GM23338 (cell line): Measurements from ENCODE around the gene VMAC. TPM values are rescaled to one million over a fixed set of nuclear protein-coding genes. Genes with fewer than 3 reads are reported as not detected.

Experiments
- ATAC-seq: fragments of 200-7000 bp; cut with Tn5 transposase; 3 replicates; pipeline ENCODE4 v1.9.1; 2020
- DNase-seq: peaks from one replicate; pipeline ENCODE4 v3.0.0-alpha.2; 2015; ENCODE audit warnings: low spot score
- H2AFZ ChIP-seq: fragments of 200-600 bp; sonication (generic); 2 replicates; pipeline ENCODE4 v1.8.0; 2016; ENCODE audit warnings: antibody characterized with exemption, mild to moderate bottlenecking, moderate library complexity
- H3F3A ChIP-seq: fragments of 200-600 bp; sonication (generic); replicated peaks from 2 replicates; pipeline ENCODE4 v1.8.0; 2017; ENCODE audit warnings: antibody characterized with exemption, mixed run types, low read depth
- H3K27ac ChIP-seq: fragments of 200-600 bp; sonication (generic); 2 replicates; pipeline ENCODE4 v1.6.1; 2016; ENCODE audit warnings: low read depth
- H3K27me3 ChIP-seq: fragments of 200-600 bp; sonication (generic); 2 replicates; pipeline ENCODE4 v1.8.0; 2016; ENCODE audit warnings: mild to moderate bottlenecking, mixed run types, moderate library complexity; ENCODE audit not compliant: insufficient read depth
- H3K36me3 ChIP-seq: fragments of 200-600 bp; sonication (generic); 2 replicates; pipeline ENCODE4 v1.8.0; 2016; ENCODE audit warnings: mild to moderate bottlenecking; ENCODE audit not compliant: insufficient read depth
- H3K4me1 ChIP-seq: fragments of 200-600 bp; sonication (generic); 2 replicates; pipeline ENCODE4 v1.8.0; 2016; ENCODE audit warnings: mild to moderate bottlenecking, moderate library complexity; ENCODE audit not compliant: insufficient read depth
- H3K4me2 ChIP-seq: fragments of 200-600 bp; sonication (generic); 2 replicates; pipeline ENCODE4 v1.7.1; 2017; ENCODE audit warnings: mixed run types
- H3K4me3 ChIP-seq: fragments of 200-600 bp; sonication (generic); 2 replicates; pipeline ENCODE4 v1.6.1; 2016; ENCODE audit warnings: mixed run types
- H3K79me2 ChIP-seq: fragments of 200-600 bp; sonication (generic); replicated peaks from 2 replicates; pipeline ENCODE4 v1.8.0; 2017; ENCODE audit warnings: mild to moderate bottlenecking; ENCODE audit not compliant: insufficient read depth
- H3K9me2 ChIP-seq: fragments of 200-600 bp; sonication (generic); 2 replicates; pipeline ENCODE4 v1.8.0; 2017; ENCODE audit not compliant: insufficient read depth
- H4K20me1 ChIP-seq: fragments of 200-600 bp; sonication (generic); replicated peaks from 2 replicates; pipeline ENCODE4 v1.8.0; 2017; ENCODE audit warnings: mild to moderate bottlenecking; ENCODE audit not compliant: insufficient read depth
- H3K27ac Mint-ChIP-seq: 2 replicates; pipeline ENCODE4 v1.8.0; 2020; ENCODE audit warnings: inconsistent platforms, mild to moderate bottlenecking, moderate library complexity, mixed read lengths
- H3K27me3 Mint-ChIP-seq: 3 replicates; pipeline ENCODE4 v1.8.0; 2022; ENCODE audit warnings: low read depth, mild to moderate bottlenecking, moderate library complexity, mixed read lengths, inconsistent platforms; ENCODE audit not compliant: insufficient read depth, poor library complexity
- H3K36me3 Mint-ChIP-seq: 3 replicates; pipeline ENCODE4 v1.8.0; 2021; ENCODE audit warnings: low read depth, mild to moderate bottlenecking, inconsistent platforms, moderate library complexity, mixed read lengths
- H3K4me1 Mint-ChIP-seq: 3 replicates; pipeline ENCODE4 v1.8.0; 2020; ENCODE audit warnings: mild to moderate bottlenecking, inconsistent platforms, mixed read lengths
- H3K4me3 Mint-ChIP-seq: 3 replicates; pipeline ENCODE4 v1.8.0; 2021; ENCODE audit warnings: moderate library complexity, mild to moderate bottlenecking, inconsistent platforms, mixed read lengths
- H3K9me3 Mint-ChIP-seq: 3 replicates; pipeline ENCODE4 v1.8.0; 2020; ENCODE audit warnings: moderate library complexity, mild to moderate bottlenecking, inconsistent platforms, mixed read lengths
- CREB1 ChIP-seq: fragments of 250-450 bp; sonication (Bioruptor Pico); IDR thresholded peaks from 2 replicates; pipeline ENCODE4 v1.5.0; 2020; ENCODE audit warnings: low read depth, mild to moderate bottlenecking, moderate library complexity
- EZH2 ChIP-seq: fragments of 200-600 bp; sonication (generic); IDR thresholded peaks from one replicate; pipeline ENCODE4 v1.8.0; 2017; ENCODE audit warnings: antibody characterized with exemption, mild to moderate bottlenecking, low read depth; ENCODE audit not compliant: unreplicated experiment
- EZH2phosphoT487 ChIP-seq: fragments of 200-600 bp; sonication (generic); IDR thresholded peaks from one replicate; pipeline ENCODE4 v1.8.1; 2018; ENCODE audit warnings: antibody characterized with exemption; ENCODE audit not compliant: unreplicated experiment
- JUNB ChIP-seq: IDR thresholded peaks from one replicate; pipeline ENCODE4 v1.6.1; 2016; ENCODE audit warnings: antibody characterized with exemption; ENCODE audit not compliant: unreplicated experiment
- NANOG ChIP-seq: IDR thresholded peaks from 2 replicates; pipeline ENCODE4 v1.6.1; 2016; ENCODE audit warnings: antibody characterized with exemption, borderline replicate concordance
- POLR2AphosphoS5 ChIP-seq: IDR thresholded peaks from 2 replicates; pipeline ENCODE4 v1.6.1; 2016; ENCODE audit warnings: antibody characterized with exemption, low read depth
- STAT1 ChIP-seq: IDR thresholded peaks from one replicate; pipeline ENCODE4 v1.6.1; 2016; ENCODE audit warnings: antibody characterized with exemption; ENCODE audit not compliant: unreplicated experiment
- ZNF114 ChIP-seq: fragments of 250-450 bp; sonication (Bioruptor Pico); IDR thresholded peaks from 2 replicates; pipeline ENCODE4 v1.5.0; 2020; ENCODE audit warnings: mild to moderate bottlenecking, moderate library complexity
- ZNF331 ChIP-seq: fragments of 250-450 bp; sonication (Bioruptor Pico); IDR thresholded peaks from 2 replicates; pipeline ENCODE4 v1.5.0; 2020; ENCODE audit warnings: low read depth, mild to moderate bottlenecking, moderate library complexity
- polyA plus RNA-seq: library from polyadenylated mRNA; unstranded; fragments of >200 nt; fragmentation: Nextera tagmentation; extraction: Ambion mirVana; gene quantifications from 2 replicates; pipeline ENCODE4 v1.2.1, GENCODE V29; 2016
- total RNA-seq: library from RNA; depleted of rRNA; stranded (reverse); fragments of >200 nt; shearing (Covaris generic); gene quantifications from 2 replicates; pipeline ENCODE4 v1.2.3, GENCODE V29; 2014
- TF ChIP-seq, protein P1 (sequence below), 2 experiments: fragments of 200-600 bp in 1 of 2; sonication (generic) in 1 of 2; conservative IDR thresholded peaks; 2 replicates each; pipeline versions ENCODE4 v1.5.1 to v1.6.1; 2016 to 2017; ENCODE audit warnings: antibody characterized with exemption in 2 of 2, low read depth in 2 of 2, mild to moderate bottlenecking in 2 of 2, moderate library complexity in 1 of 2
- TF ChIP-seq, protein P2 (sequence below): IDR thresholded peaks from 2 replicates; pipeline ENCODE4 v1.6.1; 2016; ENCODE audit warnings: antibody characterized with exemption
- TF ChIP-seq, protein P3 (sequence below): fragments of 250-450 bp; sonication (Bioruptor Pico); IDR thresholded peaks from 2 replicates; pipeline ENCODE4 v1.5.0; 2020; ENCODE audit warnings: mild to moderate bottlenecking, moderate library complexity
- TF ChIP-seq, protein P4 (sequence below): IDR thresholded peaks from one replicate; pipeline ENCODE4 v1.6.1; 2018; ENCODE audit warnings: antibody characterized with exemption; ENCODE audit not compliant: unreplicated experiment

The VMAC gene
- total and polyA plus RNA-seq, 2 experiments from 2014 or later, result 0.79 to 3.7 TPM

DNA sequence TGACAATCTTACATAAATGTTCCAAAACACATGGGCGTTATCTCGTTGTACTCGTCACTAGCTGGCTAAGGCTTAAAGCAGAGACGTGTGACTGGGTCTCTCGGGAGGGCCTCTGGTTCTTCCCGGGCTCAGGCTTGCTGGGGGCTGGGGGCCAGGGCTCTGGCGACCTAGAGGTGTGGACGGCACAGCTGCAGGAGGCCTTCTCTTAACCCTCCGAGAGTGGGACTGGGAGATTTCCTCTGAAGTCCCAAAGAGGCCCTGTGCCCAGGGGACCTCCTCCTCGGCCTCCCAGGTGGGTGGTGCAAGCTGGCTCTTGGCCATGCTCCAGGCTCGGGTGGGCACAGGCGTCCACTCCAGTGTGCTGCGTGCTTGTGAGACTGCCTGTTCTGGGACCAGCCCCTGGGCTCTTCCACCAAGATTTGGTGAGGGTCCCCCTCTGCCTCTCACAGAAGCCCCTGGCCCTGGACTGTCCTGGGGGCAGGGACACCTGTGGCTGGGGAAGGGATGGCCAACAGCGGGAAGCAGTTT lies 11.6 kb downstream of the VMAC start:
- no peaks in the 10 kb centered on the region for H3K36me3 ChIP-seq
- Mint-ChIP-seq H3K4me1 (no peaks in the 10 kb centered on the region), H3K36me3 (peaks cover 23% of the 10 kb centered on the region), H3K9me3 (no peaks in the 10 kb centered on the region), H3K27me3 (peaks cover 4% of the 10 kb centered on the region), H3K4me3 (no peak overlapping the region), H3K27ac (no peak overlapping the region)
- ATAC-seq (no peak), DNase-seq (no peak)
- no peaks in the 10 kb centered on the region for H3F3A ChIP-seq
- no peaks in the 10 kb centered on the region for H3K4me1 ChIP-seq
- TF ChIP-seq, protein P1, sequence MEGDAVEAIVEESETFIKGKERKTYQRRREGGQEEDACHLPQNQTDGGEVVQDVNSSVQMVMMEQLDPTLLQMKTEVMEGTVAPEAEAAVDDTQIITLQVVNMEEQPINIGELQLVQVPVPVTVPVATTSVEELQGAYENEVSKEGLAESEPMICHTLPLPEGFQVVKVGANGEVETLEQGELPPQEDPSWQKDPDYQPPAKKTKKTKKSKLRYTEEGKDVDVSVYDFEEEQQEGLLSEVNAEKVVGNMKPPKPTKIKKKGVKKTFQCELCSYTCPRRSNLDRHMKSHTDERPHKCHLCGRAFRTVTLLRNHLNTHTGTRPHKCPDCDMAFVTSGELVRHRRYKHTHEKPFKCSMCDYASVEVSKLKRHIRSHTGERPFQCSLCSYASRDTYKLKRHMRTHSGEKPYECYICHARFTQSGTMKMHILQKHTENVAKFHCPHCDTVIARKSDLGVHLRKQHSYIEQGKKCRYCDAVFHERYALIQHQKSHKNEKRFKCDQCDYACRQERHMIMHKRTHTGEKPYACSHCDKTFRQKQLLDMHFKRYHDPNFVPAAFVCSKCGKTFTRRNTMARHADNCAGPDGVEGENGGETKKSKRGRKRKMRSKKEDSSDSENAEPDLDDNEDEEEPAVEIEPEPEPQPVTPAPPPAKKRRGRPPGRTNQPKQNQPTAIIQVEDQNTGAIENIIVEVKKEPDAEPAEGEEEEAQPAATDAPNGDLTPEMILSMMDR (conservative IDR thresholded peaks at IDR 0.05; ENCODE audit: low read depth in 2 of 2), result no peak
- TF ChIP-seq POLR2AphosphoS5 (no peak), STAT1 (no peak), CREB1 (CRISPR knock-in tag) (no peak), JUNB (no peak), NANOG (no peak), ZNF114 (CRISPR knock-in tag) (no peak), EZH2 (no peak), ZNF331 (CRISPR knock-in tag) (no peak), EZH2phosphoT487 (no peak)
- TF ChIP-seq, protein P2, sequence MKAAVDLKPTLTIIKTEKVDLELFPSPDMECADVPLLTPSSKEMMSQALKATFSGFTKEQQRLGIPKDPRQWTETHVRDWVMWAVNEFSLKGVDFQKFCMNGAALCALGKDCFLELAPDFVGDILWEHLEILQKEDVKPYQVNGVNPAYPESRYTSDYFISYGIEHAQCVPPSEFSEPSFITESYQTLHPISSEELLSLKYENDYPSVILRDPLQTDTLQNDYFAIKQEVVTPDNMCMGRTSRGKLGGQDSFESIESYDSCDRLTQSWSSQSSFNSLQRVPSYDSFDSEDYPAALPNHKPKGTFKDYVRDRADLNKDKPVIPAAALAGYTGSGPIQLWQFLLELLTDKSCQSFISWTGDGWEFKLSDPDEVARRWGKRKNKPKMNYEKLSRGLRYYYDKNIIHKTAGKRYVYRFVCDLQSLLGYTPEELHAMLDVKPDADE, result no peak
- TF ChIP-seq, protein P3, sequence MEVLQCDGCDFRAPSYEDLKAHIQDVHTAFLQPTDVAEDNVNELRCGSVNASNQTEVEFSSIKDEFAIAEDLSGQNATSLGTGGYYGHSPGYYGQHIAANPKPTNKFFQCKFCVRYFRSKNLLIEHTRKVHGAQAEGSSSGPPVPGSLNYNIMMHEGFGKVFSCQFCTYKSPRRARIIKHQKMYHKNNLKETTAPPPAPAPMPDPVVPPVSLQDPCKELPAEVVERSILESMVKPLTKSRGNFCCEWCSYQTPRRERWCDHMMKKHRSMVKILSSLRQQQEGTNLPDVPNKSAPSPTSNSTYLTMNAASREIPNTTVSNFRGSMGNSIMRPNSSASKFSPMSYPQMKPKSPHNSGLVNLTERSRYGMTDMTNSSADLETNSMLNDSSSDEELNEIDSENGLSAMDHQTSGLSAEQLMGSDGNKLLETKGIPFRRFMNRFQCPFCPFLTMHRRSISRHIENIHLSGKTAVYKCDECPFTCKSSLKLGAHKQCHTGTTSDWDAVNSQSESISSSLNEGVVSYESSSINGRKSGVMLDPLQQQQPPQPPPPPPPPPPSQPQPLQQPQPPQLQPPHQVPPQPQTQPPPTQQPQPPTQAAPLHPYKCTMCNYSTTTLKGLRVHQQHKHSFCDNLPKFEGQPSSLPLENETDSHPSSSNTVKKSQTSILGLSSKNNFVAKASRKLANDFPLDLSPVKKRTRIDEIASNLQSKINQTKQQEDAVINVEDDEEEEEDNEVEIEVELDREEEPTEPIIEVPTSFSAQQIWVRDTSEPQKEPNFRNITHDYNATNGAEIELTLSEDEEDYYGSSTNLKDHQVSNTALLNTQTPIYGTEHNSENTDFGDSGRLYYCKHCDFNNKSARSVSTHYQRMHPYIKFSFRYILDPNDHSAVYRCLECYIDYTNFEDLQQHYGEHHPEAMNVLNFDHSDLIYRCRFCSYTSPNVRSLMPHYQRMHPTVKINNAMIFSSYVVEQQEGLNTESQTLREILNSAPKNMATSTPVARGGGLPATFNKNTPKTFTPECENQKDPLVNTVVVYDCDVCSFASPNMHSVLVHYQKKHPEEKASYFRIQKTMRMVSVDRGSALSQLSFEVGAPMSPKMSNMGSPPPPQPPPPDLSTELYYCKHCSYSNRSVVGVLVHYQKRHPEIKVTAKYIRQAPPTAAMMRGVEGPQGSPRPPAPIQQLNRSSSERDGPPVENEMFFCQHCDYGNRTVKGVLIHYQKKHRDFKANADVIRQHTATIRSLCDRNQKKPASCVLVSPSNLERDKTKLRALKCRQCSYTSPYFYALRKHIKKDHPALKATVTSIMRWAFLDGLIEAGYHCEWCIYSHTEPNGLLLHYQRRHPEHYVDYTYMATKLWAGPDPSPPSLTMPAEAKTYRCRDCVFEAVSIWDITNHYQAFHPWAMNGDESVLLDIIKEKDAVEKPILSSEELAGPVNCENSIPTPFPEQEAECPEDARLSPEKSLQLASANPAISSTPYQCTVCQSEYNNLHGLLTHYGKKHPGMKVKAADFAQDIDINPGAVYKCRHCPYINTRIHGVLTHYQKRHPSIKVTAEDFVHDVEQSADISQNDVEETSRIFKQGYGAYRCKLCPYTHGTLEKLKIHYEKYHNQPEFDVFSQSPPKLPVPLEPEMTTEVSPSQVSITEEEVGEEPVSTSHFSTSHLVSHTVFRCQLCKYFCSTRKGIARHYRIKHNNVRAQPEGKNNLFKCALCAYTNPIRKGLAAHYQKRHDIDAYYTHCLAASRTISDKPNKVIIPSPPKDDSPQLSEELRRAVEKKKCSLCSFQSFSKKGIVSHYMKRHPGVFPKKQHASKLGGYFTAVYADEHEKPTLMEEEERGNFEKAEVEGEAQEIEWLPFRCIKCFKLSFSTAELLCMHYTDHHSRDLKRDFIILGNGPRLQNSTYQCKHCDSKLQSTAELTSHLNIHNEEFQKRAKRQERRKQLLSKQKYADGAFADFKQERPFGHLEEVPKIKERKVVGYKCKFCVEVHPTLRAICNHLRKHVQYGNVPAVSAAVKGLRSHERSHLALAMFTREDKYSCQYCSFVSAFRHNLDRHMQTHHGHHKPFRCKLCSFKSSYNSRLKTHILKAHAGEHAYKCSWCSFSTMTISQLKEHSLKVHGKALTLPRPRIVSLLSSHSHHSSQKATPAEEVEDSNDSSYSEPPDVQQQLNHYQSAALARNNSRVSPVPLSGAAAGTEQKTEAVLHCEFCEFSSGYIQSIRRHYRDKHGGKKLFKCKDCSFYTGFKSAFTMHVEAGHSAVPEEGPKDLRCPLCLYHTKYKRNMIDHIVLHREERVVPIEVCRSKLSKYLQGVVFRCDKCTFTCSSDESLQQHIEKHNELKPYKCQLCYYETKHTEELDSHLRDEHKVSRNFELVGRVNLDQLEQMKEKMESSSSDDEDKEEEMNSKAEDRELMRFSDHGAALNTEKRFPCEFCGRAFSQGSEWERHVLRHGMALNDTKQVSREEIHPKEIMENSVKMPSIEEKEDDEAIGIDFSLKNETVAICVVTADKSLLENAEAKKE (CRISPR knock-in tag), result no peak
- TF ChIP-seq, protein P4, sequence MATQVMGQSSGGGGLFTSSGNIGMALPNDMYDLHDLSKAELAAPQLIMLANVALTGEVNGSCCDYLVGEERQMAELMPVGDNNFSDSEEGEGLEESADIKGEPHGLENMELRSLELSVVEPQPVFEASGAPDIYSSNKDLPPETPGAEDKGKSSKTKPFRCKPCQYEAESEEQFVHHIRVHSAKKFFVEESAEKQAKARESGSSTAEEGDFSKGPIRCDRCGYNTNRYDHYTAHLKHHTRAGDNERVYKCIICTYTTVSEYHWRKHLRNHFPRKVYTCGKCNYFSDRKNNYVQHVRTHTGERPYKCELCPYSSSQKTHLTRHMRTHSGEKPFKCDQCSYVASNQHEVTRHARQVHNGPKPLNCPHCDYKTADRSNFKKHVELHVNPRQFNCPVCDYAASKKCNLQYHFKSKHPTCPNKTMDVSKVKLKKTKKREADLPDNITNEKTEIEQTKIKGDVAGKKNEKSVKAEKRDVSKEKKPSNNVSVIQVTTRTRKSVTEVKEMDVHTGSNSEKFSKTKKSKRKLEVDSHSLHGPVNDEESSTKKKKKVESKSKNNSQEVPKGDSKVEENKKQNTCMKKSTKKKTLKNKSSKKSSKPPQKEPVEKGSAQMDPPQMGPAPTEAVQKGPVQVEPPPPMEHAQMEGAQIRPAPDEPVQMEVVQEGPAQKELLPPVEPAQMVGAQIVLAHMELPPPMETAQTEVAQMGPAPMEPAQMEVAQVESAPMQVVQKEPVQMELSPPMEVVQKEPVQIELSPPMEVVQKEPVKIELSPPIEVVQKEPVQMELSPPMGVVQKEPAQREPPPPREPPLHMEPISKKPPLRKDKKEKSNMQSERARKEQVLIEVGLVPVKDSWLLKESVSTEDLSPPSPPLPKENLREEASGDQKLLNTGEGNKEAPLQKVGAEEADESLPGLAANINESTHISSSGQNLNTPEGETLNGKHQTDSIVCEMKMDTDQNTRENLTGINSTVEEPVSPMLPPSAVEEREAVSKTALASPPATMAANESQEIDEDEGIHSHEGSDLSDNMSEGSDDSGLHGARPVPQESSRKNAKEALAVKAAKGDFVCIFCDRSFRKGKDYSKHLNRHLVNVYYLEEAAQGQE, result no peak
- H3K79me2 ChIP-seq, result no peaks in the 10 kb centered on the region
- no peaks in the 10 kb centered on the region; the same call in 1 of the 2 replicates for H4K20me1 ChIP-seq
- no peak overlapping the region for H3K27ac ChIP-seq
- no peak overlapping the region for H3K4me3 ChIP-seq
- no peaks in the 10 kb centered on the region for H3K9me2 ChIP-seq
- no peak overlapping the region for H2AFZ ChIP-seq
- no peaks in the 10 kb centered on the region for H3K27me3 ChIP-seq
- no peak overlapping the region for H3K4me2 ChIP-seq
